ENCODE results near the gene ACKR2.

The ACKR2 gene

DNA sequence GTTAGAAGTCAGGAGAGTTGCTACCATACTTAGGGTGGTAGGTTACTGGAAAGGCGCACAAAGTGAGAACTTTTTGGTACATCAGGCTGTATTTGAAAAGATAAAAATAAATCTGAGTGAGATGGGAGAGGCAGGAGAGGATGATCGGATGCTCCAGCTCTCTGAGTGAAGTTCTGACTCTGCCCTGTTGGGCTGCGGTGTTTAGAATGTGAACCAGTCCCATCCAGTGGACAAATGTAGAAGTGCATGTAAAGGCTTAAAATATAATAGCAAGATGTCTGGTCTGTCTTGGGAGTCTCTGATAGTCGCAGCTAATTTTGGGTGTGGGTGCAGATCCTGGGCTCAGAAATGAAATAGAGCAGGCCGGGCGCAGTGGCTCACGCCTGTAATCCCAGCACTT lies 30.4 kb downstream of the ACKR2 start:
- DNase-seq (ENCODE audit: low read depth): no peak
- H3K4me3 ChIP-seq (ENCODE audit: low read length): no peak overlapping the region
- TF ChIP-seq, protein P1, sequence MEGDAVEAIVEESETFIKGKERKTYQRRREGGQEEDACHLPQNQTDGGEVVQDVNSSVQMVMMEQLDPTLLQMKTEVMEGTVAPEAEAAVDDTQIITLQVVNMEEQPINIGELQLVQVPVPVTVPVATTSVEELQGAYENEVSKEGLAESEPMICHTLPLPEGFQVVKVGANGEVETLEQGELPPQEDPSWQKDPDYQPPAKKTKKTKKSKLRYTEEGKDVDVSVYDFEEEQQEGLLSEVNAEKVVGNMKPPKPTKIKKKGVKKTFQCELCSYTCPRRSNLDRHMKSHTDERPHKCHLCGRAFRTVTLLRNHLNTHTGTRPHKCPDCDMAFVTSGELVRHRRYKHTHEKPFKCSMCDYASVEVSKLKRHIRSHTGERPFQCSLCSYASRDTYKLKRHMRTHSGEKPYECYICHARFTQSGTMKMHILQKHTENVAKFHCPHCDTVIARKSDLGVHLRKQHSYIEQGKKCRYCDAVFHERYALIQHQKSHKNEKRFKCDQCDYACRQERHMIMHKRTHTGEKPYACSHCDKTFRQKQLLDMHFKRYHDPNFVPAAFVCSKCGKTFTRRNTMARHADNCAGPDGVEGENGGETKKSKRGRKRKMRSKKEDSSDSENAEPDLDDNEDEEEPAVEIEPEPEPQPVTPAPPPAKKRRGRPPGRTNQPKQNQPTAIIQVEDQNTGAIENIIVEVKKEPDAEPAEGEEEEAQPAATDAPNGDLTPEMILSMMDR (conservative IDR thresholded peaks at IDR 0.05; ENCODE audit: low read depth, low read length): peak; percentile 75

DNA sequence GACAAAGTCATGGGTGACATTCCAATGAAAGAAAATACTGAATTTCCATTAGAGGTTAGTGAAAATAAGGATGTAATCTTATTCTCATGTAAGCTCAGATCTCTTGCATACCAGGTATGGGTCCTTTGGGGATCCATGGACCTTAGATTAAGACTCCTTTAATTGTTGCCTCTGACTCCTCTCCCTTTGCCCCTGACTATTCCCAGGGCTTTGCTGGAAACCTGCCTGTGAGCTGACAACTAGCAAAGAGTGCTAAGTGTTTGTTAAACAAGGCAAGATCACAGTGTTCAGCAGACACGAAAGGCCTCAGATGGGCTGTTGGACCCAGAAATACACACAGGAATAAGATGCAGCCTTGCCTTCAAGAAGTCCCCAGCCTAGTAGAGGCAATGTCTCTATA lies 32.1 kb downstream of the ACKR2 start:
- no peak for DNase-seq (ENCODE audit: low read depth)
- TF ChIP-seq, protein P1 (conservative IDR thresholded peaks at IDR 0.05; ENCODE audit: low read depth, low read length): no peak
- no peak overlapping the region for H3K4me3 ChIP-seq (ENCODE audit: low read length)

DNA sequence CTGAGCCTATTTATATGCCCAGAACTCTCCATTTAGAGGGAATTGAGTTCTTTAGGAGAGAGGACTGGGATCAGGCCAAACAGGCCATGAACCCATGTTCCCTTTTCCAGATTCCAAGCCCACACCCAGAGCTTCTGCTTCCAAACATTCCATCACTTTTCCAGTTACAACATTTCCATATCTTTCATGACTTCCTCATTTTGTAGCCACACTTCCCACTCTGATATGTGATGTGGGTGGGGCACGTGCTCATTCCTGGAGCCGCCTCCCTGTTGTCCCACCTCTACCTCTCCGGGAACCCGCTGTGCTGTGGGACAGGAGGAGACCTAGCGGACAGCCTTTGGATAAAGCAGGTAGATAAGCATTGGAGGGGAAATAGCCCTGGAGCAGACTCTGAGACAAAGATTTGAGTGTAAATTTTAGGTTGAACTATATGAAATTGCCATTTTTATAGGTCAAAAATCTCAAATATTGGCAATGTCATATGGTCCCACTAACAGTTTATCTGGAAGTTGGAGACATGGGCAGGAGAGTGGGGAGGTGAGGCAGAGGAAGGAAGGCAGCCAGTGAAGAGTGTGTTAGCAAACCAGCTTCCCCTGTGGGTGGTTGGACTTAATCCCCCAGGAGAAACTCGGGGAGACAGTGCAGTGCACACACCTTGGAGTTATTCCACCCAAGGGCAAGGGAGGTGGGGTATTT lies 34.6 kb downstream of the ACKR2 start:
- TF ChIP-seq, protein P1 (conservative IDR thresholded peaks at IDR 0.05; ENCODE audit: low read depth, low read length): no peak
- H3K4me3 ChIP-seq (ENCODE audit: low read length): no peak overlapping the region

DNA sequence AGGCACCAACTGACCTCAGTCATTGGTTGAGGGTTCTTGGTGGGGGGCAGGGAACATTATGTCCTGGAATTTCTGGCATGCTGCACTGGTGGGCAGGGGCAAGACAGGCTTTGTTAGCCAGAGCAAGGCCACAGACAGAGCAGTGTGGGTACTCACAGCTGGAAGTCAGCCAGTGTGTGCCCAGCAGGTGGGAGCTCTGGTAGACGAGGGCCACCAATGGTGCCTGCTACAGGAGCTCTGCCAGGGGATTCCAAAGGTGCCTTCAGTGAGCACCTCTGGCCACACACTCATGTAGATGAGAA lies 35.1 kb downstream of the ACKR2 start:
- TF ChIP-seq, protein P1 (conservative IDR thresholded peaks at IDR 0.05; ENCODE audit: low read depth, low read length): no peak
- H3K4me3 ChIP-seq (ENCODE audit: low read length): no peak overlapping the region
- DNase-seq (ENCODE audit: low read depth): no peak

More for the DNA sequence above, 34.6 kb downstream of the ACKR2 start:
- DNase-seq (ENCODE audit: low read depth): no peak

DNA sequence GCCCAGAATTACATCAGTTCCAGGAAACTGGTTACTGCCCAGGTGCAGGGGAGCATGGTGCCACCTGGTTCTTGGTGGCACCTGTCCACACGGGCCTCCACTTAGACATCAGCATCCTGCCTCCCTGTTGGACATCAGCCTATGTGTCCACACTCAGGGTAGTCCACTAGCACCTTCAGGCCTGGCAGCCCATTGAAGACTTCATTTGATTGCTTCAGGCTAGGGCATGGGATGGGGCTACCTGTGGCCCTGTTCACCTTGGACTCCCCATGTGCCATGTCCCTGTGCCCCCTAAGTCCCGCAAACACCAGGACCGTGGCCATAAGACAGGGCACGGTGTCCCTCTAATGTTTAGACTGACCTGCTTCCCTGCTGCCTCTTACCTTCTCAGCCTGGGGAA lies 35.6 kb downstream of the ACKR2 start:
- no peak for DNase-seq (ENCODE audit: low read depth)
- TF ChIP-seq, protein P1 (conservative IDR thresholded peaks at IDR 0.05; ENCODE audit: low read depth, low read length): no peak
- no peak overlapping the region for H3K4me3 ChIP-seq (ENCODE audit: low read length)

DNA sequence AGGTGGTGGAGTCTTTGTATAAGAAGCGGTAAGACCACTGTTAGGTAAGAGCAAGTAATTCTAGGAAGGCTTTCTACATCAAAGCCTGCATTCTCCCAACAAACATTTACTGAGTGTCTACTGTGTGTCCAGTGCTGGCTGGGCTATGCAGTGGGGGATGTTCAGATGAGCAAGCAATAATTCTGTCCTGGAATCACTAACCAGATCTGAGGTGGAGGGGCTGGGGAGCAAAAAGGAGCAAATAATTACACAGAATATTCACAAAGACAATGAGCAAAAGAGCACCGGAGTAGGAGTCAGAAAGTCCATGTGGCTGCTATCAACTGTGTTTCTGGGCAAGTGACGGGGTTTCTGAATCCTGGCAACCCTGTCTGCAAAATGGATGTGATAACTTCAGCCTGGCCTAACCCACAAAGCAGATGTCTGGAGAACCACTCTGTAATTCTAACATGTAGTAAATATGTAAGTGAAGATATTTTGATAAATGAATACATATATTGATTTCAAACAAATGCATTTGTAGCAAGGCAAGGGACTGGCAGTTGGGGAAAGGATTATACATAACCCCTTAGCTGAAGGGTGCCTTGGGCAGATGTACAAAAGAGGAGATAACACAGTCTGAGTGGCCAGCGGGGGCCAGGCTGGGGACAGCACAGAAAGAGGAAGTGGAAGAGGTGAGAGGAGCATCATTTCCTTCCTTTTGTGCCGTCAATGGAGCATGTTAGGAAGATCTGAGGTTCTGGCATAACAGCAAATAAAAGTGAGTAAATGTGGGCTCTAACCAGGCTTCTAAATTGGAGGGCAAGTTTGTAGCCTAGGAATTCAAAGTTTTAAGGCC lies 37.7 kb downstream of the ACKR2 start:
- no peak overlapping the region for H3K4me3 ChIP-seq (ENCODE audit: low read length)
- TF ChIP-seq, protein P1 (conservative IDR thresholded peaks at IDR 0.05; ENCODE audit: low read depth, low read length): no peak
- no peak for DNase-seq (ENCODE audit: low read depth)

DNA sequence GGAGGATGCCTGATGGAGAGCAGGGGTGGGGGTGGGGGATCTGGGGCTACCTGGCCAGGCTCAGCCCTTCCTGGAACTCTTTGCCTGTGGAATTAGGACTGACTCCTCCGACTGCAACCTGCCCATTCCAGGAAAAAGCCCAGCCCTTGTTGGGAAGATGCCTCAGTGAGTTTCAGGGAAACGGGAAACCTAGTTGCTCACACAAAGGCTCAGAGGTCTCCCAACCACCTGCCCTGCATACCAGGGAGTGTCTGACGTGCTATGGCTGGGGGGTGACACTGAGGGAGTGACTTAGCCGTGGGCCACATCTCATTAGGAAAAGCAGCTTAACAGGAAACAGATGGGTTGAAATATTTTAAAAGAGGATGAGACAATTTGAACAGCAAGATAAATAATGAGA lies 38.5 kb downstream of the ACKR2 start:
- TF ChIP-seq, protein P1 (conservative IDR thresholded peaks at IDR 0.05; ENCODE audit: low read depth, low read length): no peak
- no peak overlapping the region for H3K4me3 ChIP-seq (ENCODE audit: low read length)
- no peak for DNase-seq (ENCODE audit: low read depth)
